Peyer's patch (tissue), 4 donors: ENCODE data around the gene ELOVL7.
"Not testable (repeated sequence)": the region's sequence is repeated elsewhere in the genome, so short reads cannot be mapped to it uniquely, and the experiment has no call there.

Experiments
- CTCF ChIP-seq, 6 experiments: fragments of 450-650 bp in 4 of 6; fragments of 200-600 bp in 2 of 6; sonication (generic) in 1 of 6; IDR thresholded peaks; one replicate each; pipeline ENCODE4 v1.5.1; 2017 to 2019; ENCODE audit warnings: antibody characterized with exemption in 6 of 6, mild to moderate bottlenecking in 3 of 6, moderate library complexity in 1 of 6
- POLR2A ChIP-seq, 2 donors: fragments of 450-650 bp; IDR thresholded peaks; one replicate each; pipeline ENCODE4 v1.5.1; 2017; ENCODE audit warnings: antibody characterized with exemption in 2 of 2, mild to moderate bottlenecking in 2 of 2, moderate library complexity in 2 of 2

GRCh38 chr5:60711892-60712291, 132.2 kb downstream of the ELOVL7 start:
- not testable (repeated sequence) for TF ChIP-seq CTCF, POLR2A (IDR thresholded peaks at IDR 0.05)
